SKM-1 treated with dmso at 0.1 percent for 144 hours (cell line): ENCODE measurements around the gene KMT2B.

Experiments used
- DNase-seq: peaks from one replicate; lab custom pipeline; 2025; ENCODE audit not compliant: unreplicated experiment; lab: John Stamatoyannopoulos, UW

The KMT2B gene

GRCh38 chr19:35777961-35778360 is 60.2 kb downstream of the KMT2B start:
- DNase-seq = no peak

DNA sequence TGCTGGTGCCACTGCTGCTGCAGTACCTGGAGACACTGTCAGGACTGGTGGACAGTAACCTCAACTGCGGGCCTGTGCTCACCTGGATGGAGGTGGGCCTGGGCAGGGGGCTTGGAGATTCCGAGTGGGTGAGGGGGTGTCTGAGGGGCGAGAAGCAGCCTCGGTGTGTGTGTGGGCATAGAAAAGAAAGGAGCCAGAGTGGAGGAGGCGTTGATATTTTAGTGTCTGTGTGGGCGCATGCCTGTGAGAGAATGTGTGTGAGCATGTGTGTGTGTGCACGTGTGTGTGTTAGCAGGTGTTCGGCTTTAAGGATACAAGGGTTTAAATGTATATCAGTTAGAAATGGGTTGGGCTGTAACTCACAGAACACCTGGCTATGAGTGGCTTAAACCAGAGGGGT is 61.2 kb downstream of the KMT2B start:
- no peak for DNase-seq

- DNase-seq = no peak
These were observed 62.3 kb downstream of the KMT2B start for GRCh38 chr19:35780058-35780457.

DNA sequence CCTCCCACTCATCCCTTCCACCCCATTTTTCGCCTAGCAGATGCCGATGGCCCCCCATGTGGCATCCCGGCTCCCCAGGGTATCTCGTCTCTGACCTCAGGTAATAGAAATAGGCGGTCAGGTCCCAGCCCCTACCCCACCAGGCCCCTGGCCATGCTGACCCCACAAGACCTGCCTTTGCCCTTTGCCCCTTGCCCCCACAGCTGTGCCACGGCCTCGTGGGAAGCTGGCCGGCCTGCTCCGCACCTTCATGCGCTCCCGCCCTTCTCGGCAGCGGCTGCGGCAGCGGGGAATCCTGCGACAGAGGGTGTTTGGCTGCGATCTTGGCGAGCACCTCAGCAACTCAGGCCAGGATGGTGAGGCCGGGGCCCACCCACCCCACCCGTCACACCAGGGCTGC is 62.9 kb downstream of the KMT2B start:
- no peak for DNase-seq

DNA sequence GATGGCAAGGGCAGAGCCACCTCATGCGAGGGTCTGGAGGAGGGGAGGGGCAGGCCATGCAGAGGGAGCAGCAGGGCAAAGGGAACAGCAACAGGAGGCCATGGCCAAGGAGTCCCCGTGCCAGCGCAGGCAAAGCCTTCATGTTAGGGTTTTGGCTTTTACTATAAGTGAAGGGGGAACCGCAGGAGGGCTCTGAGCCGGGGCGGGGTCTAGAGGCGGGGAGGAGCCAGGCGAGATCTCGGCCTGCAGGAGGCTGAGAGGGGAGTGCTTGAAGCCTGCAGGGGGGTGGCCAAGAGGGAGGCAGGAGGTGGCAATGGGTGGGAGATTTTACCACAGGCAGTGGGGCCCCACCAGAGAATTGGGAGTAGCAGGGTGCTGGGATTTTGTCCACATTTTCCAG is 63.8 kb downstream of the KMT2B start:
- DNase-seq = no peak

GRCh38 chr19:35782589-35782988 is 64.8 kb downstream of the KMT2B start:
- DNase-seq = no peak

DNA sequence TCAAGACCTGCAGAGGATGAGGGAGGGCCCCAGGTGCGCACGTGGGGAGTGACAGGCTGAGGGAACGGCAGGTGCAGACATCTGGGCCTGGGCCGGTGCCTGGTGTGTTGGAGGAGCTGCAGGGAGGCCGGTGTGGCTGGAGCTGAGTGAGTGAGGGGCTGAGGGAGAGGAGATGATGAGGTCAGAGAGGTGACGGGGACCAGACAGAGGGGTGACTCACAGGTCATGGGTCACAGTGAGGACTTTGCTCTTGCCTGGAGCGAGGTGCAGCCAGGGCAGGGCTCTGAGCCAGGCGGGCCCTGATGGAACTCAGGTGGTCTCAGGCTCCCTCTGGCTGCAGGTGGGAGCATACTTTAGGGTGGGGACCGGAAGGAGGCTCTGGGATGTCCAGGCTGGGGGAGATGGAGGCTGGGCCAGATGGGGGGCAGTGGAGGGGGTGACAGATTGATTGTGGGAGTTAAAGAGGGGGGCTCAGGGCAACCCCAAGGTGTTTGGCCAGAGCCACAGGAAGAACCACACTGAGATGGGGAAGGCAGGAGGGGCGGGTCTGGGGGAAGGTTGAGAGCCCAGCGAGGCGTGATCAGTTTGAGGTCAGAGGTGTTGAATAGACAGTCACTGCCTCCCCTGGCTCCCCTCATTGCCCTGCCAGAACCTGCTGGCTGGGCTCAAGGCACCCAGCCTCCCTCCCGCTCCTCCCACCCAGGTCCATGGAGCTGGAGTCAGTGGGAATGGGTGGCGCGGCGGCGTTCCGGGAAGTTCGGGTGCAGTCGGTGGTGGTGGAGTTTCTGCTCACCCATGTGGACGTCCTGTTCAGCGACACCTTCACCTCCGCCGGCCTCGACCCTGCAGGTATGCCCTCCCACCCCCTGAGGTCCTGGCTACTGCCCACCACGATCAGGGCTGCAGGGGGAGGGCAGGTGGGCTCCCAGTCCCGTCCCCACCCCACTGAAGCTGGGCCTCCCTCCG is 65.9 kb downstream of the KMT2B start:
- DNase-seq = no peak

- no peak for DNase-seq
These were observed 66.9 kb downstream of the KMT2B start for GRCh38 chr19:35784503-35785338.

- DNase-seq = no peak
These were observed 67.5 kb downstream of the KMT2B start for GRCh38 chr19:35785339-35785627.

DNA sequence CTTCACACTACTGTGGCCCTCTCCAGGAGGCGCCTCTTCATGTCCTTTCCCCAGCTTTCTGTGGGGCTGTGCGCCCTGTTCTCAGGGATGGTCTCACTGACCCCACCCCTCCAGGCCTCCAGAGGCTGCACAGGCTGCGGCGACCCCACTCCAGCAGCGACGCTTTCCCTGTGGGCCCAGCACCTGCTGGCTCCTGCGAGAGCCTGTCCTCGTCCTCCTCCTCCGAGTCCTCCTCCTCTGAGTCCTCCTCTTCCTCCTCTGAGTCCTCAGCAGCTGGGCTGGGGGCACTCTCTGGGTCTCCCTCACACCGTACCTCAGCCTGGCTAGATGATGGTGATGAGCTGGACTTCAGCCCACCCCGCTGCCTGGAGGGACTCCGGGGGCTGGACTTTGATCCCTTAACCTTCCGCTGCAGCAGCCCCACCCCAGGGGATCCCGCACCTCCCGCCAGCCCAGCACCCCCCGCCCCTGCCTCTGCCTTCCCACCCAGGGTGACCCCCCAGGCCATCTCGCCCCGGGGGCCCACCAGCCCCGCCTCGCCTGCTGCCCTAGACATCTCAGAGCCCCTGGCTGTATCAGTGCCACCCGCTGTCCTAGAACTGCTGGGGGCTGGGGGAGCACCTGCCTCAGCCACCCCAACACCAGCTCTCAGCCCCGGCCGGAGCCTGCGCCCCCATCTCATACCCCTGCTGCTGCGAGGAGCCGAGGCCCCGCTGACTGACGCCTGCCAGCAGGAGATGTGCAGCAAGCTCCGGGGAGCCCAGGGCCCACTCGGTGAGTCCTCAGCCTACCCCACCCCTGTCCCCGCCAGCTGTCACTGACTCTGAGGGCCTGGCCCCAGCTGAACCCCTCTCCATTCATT is 68.7 kb downstream of the KMT2B start:
- DNase-seq = no peak

DNA sequence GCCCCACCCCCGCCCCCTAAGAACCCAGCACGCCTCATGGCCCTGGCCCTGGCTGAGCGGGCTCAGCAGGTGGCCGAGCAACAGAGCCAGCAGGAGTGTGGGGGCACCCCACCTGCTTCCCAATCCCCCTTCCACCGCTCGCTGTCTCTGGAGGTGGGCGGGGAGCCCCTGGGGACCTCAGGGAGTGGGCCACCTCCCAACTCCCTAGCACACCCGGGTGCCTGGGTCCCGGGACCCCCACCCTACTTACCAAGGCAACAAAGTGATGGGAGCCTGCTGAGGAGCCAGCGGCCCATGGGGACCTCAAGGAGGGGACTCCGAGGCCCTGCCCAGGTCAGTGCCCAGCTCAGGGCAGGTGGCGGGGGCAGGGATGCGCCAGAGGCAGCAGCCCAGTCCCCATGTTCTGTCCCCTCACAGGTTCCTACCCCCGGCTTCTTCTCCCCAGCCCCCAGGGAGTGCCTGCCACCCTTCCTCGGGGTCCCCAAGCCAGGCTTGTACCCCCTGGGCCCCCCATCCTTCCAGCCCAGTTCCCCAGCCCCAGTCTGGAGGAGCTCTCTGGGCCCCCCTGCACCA is 69.5 kb downstream of the KMT2B start:
- DNase-seq = no peak
